OCI-LY7 (cell line): ENCODE data around the gene GNAL.

Experiments
- EZH2phosphoT487 ChIP-seq: fragments of 200-600 bp; sonication (generic); IDR thresholded peaks from 2 replicates; pipeline ENCODE4 v1.6.1; 2018; ENCODE audit warnings: low read depth, borderline replicate concordance, mild to moderate bottlenecking, mixed run types, antibody characterized with exemption, low read length, moderate library complexity, mixed read lengths
- TF ChIP-seq, protein P1 (sequence below): fragments of 200-600 bp; sonication (generic); conservative IDR thresholded peaks from 2 replicates; pipeline ENCODE4 v1.5.1; 2014; ENCODE audit warnings: mild to moderate bottlenecking, antibody characterized with exemption, low read length, moderate library complexity, mixed read lengths

DNA sequence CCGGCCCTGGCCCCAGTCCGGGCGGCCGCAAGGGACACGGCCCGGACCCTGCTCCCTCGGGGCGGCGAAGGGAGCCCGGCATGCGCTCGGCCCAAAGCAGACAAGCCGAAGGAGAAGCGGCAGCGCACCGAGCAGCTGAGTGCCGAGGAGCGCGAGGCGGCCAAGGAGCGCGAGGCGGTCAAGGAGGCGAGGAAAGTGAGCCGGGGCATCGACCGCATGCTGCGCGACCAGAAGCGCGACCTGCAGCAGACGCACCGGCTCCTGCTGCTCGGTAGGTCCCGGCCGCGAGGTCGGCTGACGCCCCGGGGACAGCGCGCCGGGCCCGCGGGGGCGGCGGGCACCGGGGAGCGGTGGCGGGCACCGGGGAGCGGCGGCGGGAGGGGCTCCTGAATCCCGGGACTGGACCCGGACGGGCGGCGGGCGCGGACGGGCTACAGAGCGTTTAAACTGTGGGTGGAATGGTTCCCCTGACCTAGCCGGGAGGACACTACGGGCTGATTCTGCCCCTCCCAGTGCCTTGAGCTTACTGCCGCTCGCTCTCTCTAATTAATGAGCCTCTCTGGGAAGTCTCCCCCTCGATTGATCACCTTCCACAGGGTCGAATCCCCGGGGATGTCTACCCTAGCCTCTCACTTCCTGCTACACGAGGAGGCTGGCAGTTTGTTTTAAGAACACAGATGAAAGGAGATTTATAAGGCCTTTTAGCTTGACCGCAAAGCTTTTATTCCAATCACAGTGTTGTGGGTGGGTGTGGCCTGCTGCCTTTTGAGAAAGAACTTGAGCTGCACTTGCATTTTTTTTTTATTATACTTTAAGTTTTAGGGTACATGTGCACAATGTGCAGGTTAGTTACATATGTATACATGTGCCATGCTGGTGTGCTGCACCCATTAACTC, 853 bp downstream of the GNAL start:
- TF ChIP-seq, protein P1, sequence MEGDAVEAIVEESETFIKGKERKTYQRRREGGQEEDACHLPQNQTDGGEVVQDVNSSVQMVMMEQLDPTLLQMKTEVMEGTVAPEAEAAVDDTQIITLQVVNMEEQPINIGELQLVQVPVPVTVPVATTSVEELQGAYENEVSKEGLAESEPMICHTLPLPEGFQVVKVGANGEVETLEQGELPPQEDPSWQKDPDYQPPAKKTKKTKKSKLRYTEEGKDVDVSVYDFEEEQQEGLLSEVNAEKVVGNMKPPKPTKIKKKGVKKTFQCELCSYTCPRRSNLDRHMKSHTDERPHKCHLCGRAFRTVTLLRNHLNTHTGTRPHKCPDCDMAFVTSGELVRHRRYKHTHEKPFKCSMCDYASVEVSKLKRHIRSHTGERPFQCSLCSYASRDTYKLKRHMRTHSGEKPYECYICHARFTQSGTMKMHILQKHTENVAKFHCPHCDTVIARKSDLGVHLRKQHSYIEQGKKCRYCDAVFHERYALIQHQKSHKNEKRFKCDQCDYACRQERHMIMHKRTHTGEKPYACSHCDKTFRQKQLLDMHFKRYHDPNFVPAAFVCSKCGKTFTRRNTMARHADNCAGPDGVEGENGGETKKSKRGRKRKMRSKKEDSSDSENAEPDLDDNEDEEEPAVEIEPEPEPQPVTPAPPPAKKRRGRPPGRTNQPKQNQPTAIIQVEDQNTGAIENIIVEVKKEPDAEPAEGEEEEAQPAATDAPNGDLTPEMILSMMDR: no peak
- no peak for TF ChIP-seq EZH2phosphoT487
